ENCODE results near the gene MED22.
"Not testable (repeated sequence)": the region's sequence is repeated elsewhere in the genome, so short reads cannot be mapped to it uniquely, and the experiment has no call there.

GRCh38 chr9:133329306-133330156 is 18.4 kb downstream of the MED22 start:
- peak; percentile 26 to 60 (median 37) for TF ChIP-seq CTCF (optimal IDR thresholded peaks at IDR 0.05 in 1 of 3, IDR thresholded peaks at IDR 0.05 in 1 of 3, conservative IDR thresholded peaks at IDR 0.05 in 1 of 3; ENCODE audit: extremely low read depth in 1 of 3, insufficient read depth in 2 of 3, low read length in 3 of 3)
- not testable (repeated sequence) for TF ChIP-seq EZH2 (IDR thresholded peaks at IDR 0.05; ENCODE audit: low read length)
